Stomach (tissue), 4 donors: ENCODE data around the gene FANCE.

ENCODE experiments used
- CTCF ChIP-seq, 7 experiments: fragments of 450-650 bp in 4 of 7; fragments of 200-600 bp in 3 of 7; sonication (generic) in 3 of 7; IDR thresholded peaks; one replicate each; pipeline ENCODE4 v1.5.1; 2016 to 2019; ENCODE audit warnings: antibody characterized with exemption in 7 of 7, control low read depth in 2 of 7, mild to moderate bottlenecking in 1 of 7
- POLR2AphosphoS5 ChIP-seq, 3 donors: sonication (generic); formaldehyde crosslinking; IDR thresholded peaks; one replicate each; pipeline ENCODE4 v1.6.1; 2016; ENCODE audit warnings: antibody characterized with exemption in 3 of 3

DNA sequence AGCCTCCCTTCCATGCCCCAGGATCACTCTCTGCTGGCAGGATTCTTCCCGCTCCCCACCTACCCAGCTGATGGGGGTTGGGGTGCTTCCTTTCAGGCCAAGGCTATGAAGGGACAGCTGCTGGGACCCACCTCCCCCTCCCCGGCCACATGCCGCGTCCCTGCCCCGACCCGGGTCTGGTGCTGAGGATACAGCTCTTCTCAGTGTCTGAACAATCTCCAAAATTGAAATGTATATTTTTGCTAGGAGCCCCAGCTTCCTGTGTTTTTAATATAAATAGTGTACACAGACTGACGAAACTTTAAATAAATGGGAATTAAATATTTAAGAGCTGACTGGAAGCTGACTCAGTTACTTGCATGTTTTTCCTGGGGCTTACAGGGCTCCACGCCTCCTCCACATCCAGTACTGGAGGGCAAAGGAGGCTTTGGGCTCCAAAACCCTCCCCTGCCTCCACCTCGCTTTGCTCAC lies 24.3 kb upstream of the FANCE start:
- TF ChIP-seq POLR2AphosphoS5 (IDR thresholded peaks at IDR 0.05), result no peak
- TF ChIP-seq CTCF (IDR thresholded peaks at IDR 0.05), result no peak
